ENCODE results near the gene MAOA.

The MAOA gene

DNA sequence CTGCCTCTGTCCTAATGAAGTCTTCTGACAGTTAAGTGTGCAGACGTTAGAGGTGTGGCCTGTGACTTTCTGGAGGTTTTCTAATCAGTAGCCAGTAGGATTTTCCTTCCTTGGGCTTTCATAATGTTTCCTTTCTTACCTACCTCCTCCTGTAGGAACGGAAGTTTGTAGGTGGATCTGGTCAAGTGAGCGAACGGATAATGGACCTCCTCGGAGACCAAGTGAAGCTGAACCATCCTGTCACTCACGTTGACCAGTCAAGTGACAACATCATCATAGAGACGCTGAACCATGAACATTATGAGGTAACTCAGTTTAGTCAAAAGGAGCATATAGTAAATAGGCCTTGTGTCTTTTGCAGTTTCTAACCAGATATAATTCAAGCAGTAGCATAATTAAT, 75.0 kb downstream of the MAOA start:
- H2BK5ac ChIP-seq (ENCODE audit: low read length) = no peak overlapping the region
- no peak overlapping the region for H3K27ac ChIP-seq (replicated peaks; ENCODE audit: low read length)
- no peak overlapping the region for H3K4ac ChIP-seq (ENCODE audit: low read length)
- H3K14ac ChIP-seq (ENCODE audit: low read length) = no peak overlapping the region
- H2AFZ ChIP-seq (ENCODE audit: low read length) = no peak overlapping the region
- H2BK120ac ChIP-seq (ENCODE audit: low read depth, low read length) = no peak overlapping the region
- no peaks in the 10 kb centered on the region for H3K79me1 ChIP-seq (ENCODE audit: low read depth, low read length)
- H3K4me2 ChIP-seq (ENCODE audit: insufficient read depth, low read length, poor library complexity, severe bottlenecking) = no peak overlapping the region
- H3K27me3 ChIP-seq (ENCODE audit: control insufficient read depth in 3 of 3, insufficient read depth in 3 of 3, low read depth in 1 of 3, low read length in 3 of 3) = no peaks in the 10 kb centered on the region
- WGBS, 2 donors (ENCODE audit: extremely low coverage in 2 of 2, insufficient read length in 2 of 2, insufficient replicate concordance in 1 of 2) = no CpG with 5 or more reads among the region's 7 CpGs
- H2BK12ac ChIP-seq (ENCODE audit: low read length) = no peak overlapping the region
- H3K9me3 ChIP-seq (replicated peaks in 1 of 2; ENCODE audit: control insufficient read depth in 2 of 2, insufficient read depth in 1 of 2, low read depth in 1 of 2, low read length in 2 of 2) = no peaks in the 10 kb centered on the region
- H3K4me1 ChIP-seq (ENCODE audit: control insufficient read depth in 2 of 2, insufficient read depth in 1 of 2, low read depth in 1 of 2, low read length in 2 of 2) = peaks cover 2 to 3% of the 10 kb centered on the region in 2 donors
- H3K23ac ChIP-seq (ENCODE audit: low read depth, low read length, poor library complexity) = no peak overlapping the region
- no peaks in the 10 kb centered on the region for H3K36me3 ChIP-seq (replicated peaks in 1 of 2; ENCODE audit: control insufficient read depth in 2 of 2, insufficient read depth in 2 of 2, low read length in 2 of 2)
- H4K8ac ChIP-seq (ENCODE audit: low read depth, low read length) = no peak overlapping the region
- no peak overlapping the region for H2AK5ac ChIP-seq (ENCODE audit: low read depth, low read length)
- no peak for DNase-seq (ENCODE audit: low spot score)
- H4K91ac ChIP-seq (ENCODE audit: low read depth, low read length, poor library complexity) = no peak overlapping the region
- H3K4me3 ChIP-seq (ENCODE audit: low read length in 2 of 2) = no peak overlapping the region
- no peak overlapping the region for H3K18ac ChIP-seq (ENCODE audit: low read length)
- H2BK15ac ChIP-seq (ENCODE audit: low read length) = no peak overlapping the region
- no peak overlapping the region for H3K9ac ChIP-seq (ENCODE audit: low read depth, low read length, poor library complexity)

DNA sequence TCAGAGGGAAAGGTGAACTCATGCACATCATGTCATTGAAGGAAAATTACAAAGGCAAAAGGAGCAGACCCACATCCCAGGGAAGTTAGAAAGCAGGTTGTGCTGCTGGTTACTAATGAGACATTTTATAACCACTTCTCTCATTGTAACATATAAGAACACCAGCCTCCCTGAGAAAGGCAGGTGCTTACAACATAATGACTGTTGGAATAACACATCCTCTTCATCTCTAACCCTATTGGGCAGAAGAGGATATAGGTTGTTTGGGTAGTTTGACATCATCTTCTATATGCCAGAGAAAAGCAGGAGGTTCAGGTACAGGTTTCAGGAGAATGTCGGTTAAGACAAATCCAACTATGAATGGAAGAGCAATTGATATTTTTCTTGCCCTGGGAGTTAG, 77.6 kb downstream of the MAOA start:
- DNase-seq (ENCODE audit: low spot score) = no peak
- Histone ChIP-seq H2BK15ac (ENCODE audit: low read length) (no peak overlapping the region), H3K4me3 (ENCODE audit: low read length in 2 of 2) (no peak overlapping the region), H3K27me3 (ENCODE audit: control insufficient read depth in 3 of 3, insufficient read depth in 3 of 3, low read depth in 1 of 3, low read length in 3 of 3) (no peaks in the 10 kb centered on the region), H3K79me1 (ENCODE audit: low read depth, low read length) (no peaks in the 10 kb centered on the region), H3K27ac (replicated peaks; ENCODE audit: low read length) (no peak overlapping the region), H3K9ac (ENCODE audit: low read depth, low read length, poor library complexity) (no peak overlapping the region), H3K36me3 (replicated peaks in 1 of 2; ENCODE audit: control insufficient read depth in 2 of 2, insufficient read depth in 2 of 2, low read length in 2 of 2) (no peaks in the 10 kb centered on the region), H2BK5ac (ENCODE audit: low read length) (no peak overlapping the region), H2AK5ac (ENCODE audit: low read depth, low read length) (no peak overlapping the region), H3K4ac (ENCODE audit: low read length) (no peak overlapping the region), H3K9me3 (replicated peaks in 1 of 2; ENCODE audit: control insufficient read depth in 2 of 2, insufficient read depth in 1 of 2, low read depth in 1 of 2, low read length in 2 of 2) (no peaks in the 10 kb centered on the region), H4K8ac (ENCODE audit: low read depth, low read length) (no peak overlapping the region), H3K18ac (ENCODE audit: low read length) (no peak overlapping the region), H2BK120ac (ENCODE audit: low read depth, low read length) (no peak overlapping the region), H2AFZ (ENCODE audit: low read length) (no peak overlapping the region), H2BK12ac (ENCODE audit: low read length) (no peak overlapping the region), H4K91ac (ENCODE audit: low read depth, low read length, poor library complexity) (no peak overlapping the region), H3K4me1 (ENCODE audit: control insufficient read depth in 2 of 2, insufficient read depth in 1 of 2, low read depth in 1 of 2, low read length in 2 of 2) (peaks cover 2 to 6% of the 10 kb centered on the region in 2 donors), H3K23ac (ENCODE audit: low read depth, low read length, poor library complexity) (no peak overlapping the region), H3K4me2 (ENCODE audit: insufficient read depth, low read length, poor library complexity, severe bottlenecking) (no peak overlapping the region), H3K14ac (ENCODE audit: low read length) (no peak overlapping the region)
- WGBS, 2 donors (ENCODE audit: extremely low coverage in 2 of 2, insufficient read length in 2 of 2, insufficient replicate concordance in 1 of 2) = no CpG with 5 or more reads among the region's 1 CpG

- no peaks in the 10 kb centered on the region for H3K79me1 ChIP-seq (ENCODE audit: low read depth, low read length)
- no peak overlapping the region for H2BK15ac ChIP-seq (ENCODE audit: low read length)
- H2AK5ac ChIP-seq (ENCODE audit: low read depth, low read length) = no peak overlapping the region
- H3K4me1 ChIP-seq (ENCODE audit: control insufficient read depth in 2 of 2, insufficient read depth in 1 of 2, low read depth in 1 of 2, low read length in 2 of 2) = peaks cover 2 to 6% of the 10 kb centered on the region in 2 donors
- no peak overlapping the region for H3K4me3 ChIP-seq (ENCODE audit: low read length in 2 of 2)
- H3K4me2 ChIP-seq (ENCODE audit: insufficient read depth, low read length, poor library complexity, severe bottlenecking) = no peak overlapping the region
- no peaks in the 10 kb centered on the region for H3K36me3 ChIP-seq (replicated peaks in 1 of 2; ENCODE audit: control insufficient read depth in 2 of 2, insufficient read depth in 2 of 2, low read length in 2 of 2)
- H3K9ac ChIP-seq (ENCODE audit: low read depth, low read length, poor library complexity) = no peak overlapping the region
- no peak overlapping the region for H2BK12ac ChIP-seq (ENCODE audit: low read length)
- H3K14ac ChIP-seq (ENCODE audit: low read length) = no peak overlapping the region
- H3K27ac ChIP-seq (replicated peaks; ENCODE audit: low read length) = no peak overlapping the region
- no peak overlapping the region for H4K8ac ChIP-seq (ENCODE audit: low read depth, low read length)
- DNase-seq (ENCODE audit: low spot score) = no peak
- no peak overlapping the region for H3K23ac ChIP-seq (ENCODE audit: low read depth, low read length, poor library complexity)
- no peak overlapping the region for H3K18ac ChIP-seq (ENCODE audit: low read length)
- H2BK5ac ChIP-seq (ENCODE audit: low read length) = no peak overlapping the region
- H2BK120ac ChIP-seq (ENCODE audit: low read depth, low read length) = no peak overlapping the region
- no CpG with 5 or more reads among the region's 1 CpG for WGBS, 2 donors (ENCODE audit: extremely low coverage in 2 of 2, insufficient read length in 2 of 2, insufficient replicate concordance in 1 of 2)
- H3K27me3 ChIP-seq (ENCODE audit: control insufficient read depth in 3 of 3, insufficient read depth in 3 of 3, low read depth in 1 of 3, low read length in 3 of 3) = no peaks in the 10 kb centered on the region
- no peak overlapping the region for H3K4ac ChIP-seq (ENCODE audit: low read length)
- H3K9me3 ChIP-seq (replicated peaks in 1 of 2; ENCODE audit: control insufficient read depth in 2 of 2, insufficient read depth in 1 of 2, low read depth in 1 of 2, low read length in 2 of 2) = no peaks in the 10 kb centered on the region
- H4K91ac ChIP-seq (ENCODE audit: low read depth, low read length, poor library complexity) = no peak overlapping the region
- no peak overlapping the region for H2AFZ ChIP-seq (ENCODE audit: low read length)
These were observed 78.3 kb downstream of the MAOA start for GRCh38 chrX:43734444-43734843.

GRCh38 chrX:43735534-43735933, 79.4 kb downstream of the MAOA start:
- Histone ChIP-seq H3K27ac (replicated peaks; ENCODE audit: low read length) (no peak overlapping the region), H2BK5ac (ENCODE audit: low read length) (no peak overlapping the region), H4K8ac (ENCODE audit: low read depth, low read length) (no peak overlapping the region), H3K79me1 (ENCODE audit: low read depth, low read length) (no peaks in the 10 kb centered on the region), H3K4me1 (ENCODE audit: control insufficient read depth in 2 of 2, insufficient read depth in 1 of 2, low read depth in 1 of 2, low read length in 2 of 2) (peaks cover 2 to 6% of the 10 kb centered on the region in 2 donors), H3K4me2 (ENCODE audit: insufficient read depth, low read length, poor library complexity, severe bottlenecking) (no peak overlapping the region), H2BK12ac (ENCODE audit: low read length) (no peak overlapping the region), H4K91ac (ENCODE audit: low read depth, low read length, poor library complexity) (no peak overlapping the region), H2AFZ (ENCODE audit: low read length) (no peak overlapping the region), H2BK15ac (ENCODE audit: low read length) (no peak overlapping the region), H3K18ac (ENCODE audit: low read length) (no peak overlapping the region), H3K4ac (ENCODE audit: low read length) (no peak overlapping the region), H3K4me3 (ENCODE audit: low read length in 2 of 2) (no peak overlapping the region), H3K23ac (ENCODE audit: low read depth, low read length, poor library complexity) (no peak overlapping the region), H3K36me3 (replicated peaks in 1 of 2; ENCODE audit: control insufficient read depth in 2 of 2, insufficient read depth in 2 of 2, low read length in 2 of 2) (no peaks in the 10 kb centered on the region), H3K9me3 (replicated peaks in 1 of 2; ENCODE audit: control insufficient read depth in 2 of 2, insufficient read depth in 1 of 2, low read depth in 1 of 2, low read length in 2 of 2) (no peaks in the 10 kb centered on the region), H3K9ac (ENCODE audit: low read depth, low read length, poor library complexity) (no peak overlapping the region), H3K27me3 (ENCODE audit: control insufficient read depth in 3 of 3, insufficient read depth in 3 of 3, low read depth in 1 of 3, low read length in 3 of 3) (no peaks in the 10 kb centered on the region), H2AK5ac (ENCODE audit: low read depth, low read length) (no peak overlapping the region), H2BK120ac (ENCODE audit: low read depth, low read length) (no peak overlapping the region), H3K14ac (ENCODE audit: low read length) (no peak overlapping the region)
- DNase-seq (ENCODE audit: low spot score) = no peak
- WGBS, 2 donors (ENCODE audit: extremely low coverage in 2 of 2, insufficient read length in 2 of 2, insufficient replicate concordance in 1 of 2) = no CpG with 5 or more reads among the region's 6 CpGs

Data from neuronal stem cell (in vitro differentiated cells).